UCSD-AML1 (cell line): ENCODE data around the gene NME7.
"Not testable (repeated sequence)": the region's sequence is repeated elsewhere in the genome, so short reads cannot be mapped to it uniquely, and the experiment has no call there.

Experiments used
- DNase-seq: peaks from one replicate; lab custom pipeline; 2025; ENCODE audit not compliant: unreplicated experiment; lab: John Stamatoyannopoulos, UW

NME7 gene

GRCh38 chr1:169367686-169368405 lies at the start of gene NME7, which contains the start of gene BLZF1:
Gene NME7 (minus strand): TSS chr1:169367797. CDS start chr1:169367710, 87 bp downstream.
Gene BLZF1 (plus strand): TSS chr1:169368195. CDS start chr1:169369523, 1,328 bp downstream.
- peak; percentile 97 for DNase-seq

GRCh38 chr1:169414952-169415351 lies 47.4 kb upstream of the NME7 start:
- DNase-seq: no peak

- DNase-seq: not testable (repeated sequence)
Measured at GRCh38 chr1:169408340-169408739, 40.7 kb upstream of the NME7 start.

- DNase-seq: not testable (repeated sequence)
Measured at GRCh38 chr1:169402578-169402977, 35.0 kb upstream of the NME7 start.

GRCh38 chr1:169395955-169396354 lies 28.4 kb upstream of the NME7 start:
- DNase-seq: no peak

GRCh38 chr1:169392406-169392805 lies 24.8 kb upstream of the NME7 start:
- DNase-seq: no peak

- no peak for DNase-seq
Measured at GRCh38 chr1:169390303-169390702, 22.7 kb upstream of the NME7 start.

GRCh38 chr1:169387399-169387798 lies 19.8 kb upstream of the NME7 start:
- DNase-seq: no peak

- no peak for DNase-seq
Measured at GRCh38 chr1:169383449-169383848, 15.9 kb upstream of the NME7 start.

- DNase-seq: no peak
Measured at GRCh38 chr1:169381162-169381561, 13.6 kb upstream of the NME7 start.

- no peak for DNase-seq
Measured at GRCh38 chr1:169371404-169371803, 3.8 kb upstream of the NME7 start.

- DNase-seq: peak; percentile 58
Measured at GRCh38 chr1:169368406-169368769, 791 bp upstream of the NME7 start.

- DNase-seq: no peak
Measured at GRCh38 chr1:169367096-169367685, 406 bp downstream of the NME7 start.

- no peak for DNase-seq
Measured at GRCh38 chr1:169364948-169365347, 2.6 kb downstream of the NME7 start.

GRCh38 chr1:169363046-169363730 lies 4.4 kb downstream of the NME7 start:
- DNase-seq: no peak

- DNase-seq: no peak
Measured at GRCh38 chr1:169361281-169361680, 6.3 kb downstream of the NME7 start.

- DNase-seq: no peak
Measured at GRCh38 chr1:169360415-169360814, 7.2 kb downstream of the NME7 start.

GRCh38 chr1:169348383-169349036 lies 19.1 kb downstream of the NME7 start:
- DNase-seq: no peak

- DNase-seq: no peak
Measured at GRCh38 chr1:169347688-169348382, 19.8 kb downstream of the NME7 start.

- DNase-seq: no peak
Measured at GRCh38 chr1:169346036-169346589, 21.5 kb downstream of the NME7 start.

GRCh38 chr1:169345511-169345910 lies 22.1 kb downstream of the NME7 start:
- DNase-seq: no peak
